Lower leg skin (tissue), 3 donors: Measurements from ENCODE around the gene HDGFL2.

Source experiments
- CTCF ChIP-seq, 3 donors: fragments of 450-650 bp; IDR thresholded peaks; one replicate each; pipeline ENCODE4 v1.5.1; 2016; ENCODE audit warnings: antibody characterized with exemption in 3 of 3, mild to moderate bottlenecking in 3 of 3, moderate library complexity in 2 of 3
- POLR2A ChIP-seq, 2 donors: fragments of 450-650 bp; IDR thresholded peaks; one replicate each; pipeline ENCODE4 v1.6.1; 2016 to 2017; ENCODE audit warnings: antibody characterized with exemption in 2 of 2, mild to moderate bottlenecking in 1 of 2, moderate library complexity in 1 of 2

- no peak for TF ChIP-seq CTCF (IDR thresholded peaks at IDR 0.05)
- TF ChIP-seq POLR2A (IDR thresholded peaks at IDR 0.05) = no peak
Observed at GRCh38 chr19:4547303-4548237, 75.5 kb downstream of the HDGFL2 start.
